Activated T-helper 1 cell treated with anti-CD3 and anti-CD28 coated beads, Interleukin-2, amount 50 U/mL, for 16 hours (primary cell): ENCODE measurements around the gene PHF21A.

ENCODE experiments used
- DNase-seq, 2 donors: peaks; one replicate each; pipeline ENCODE4 v3.0.0-alpha.2; 2020; ENCODE audit warnings: low read depth in 1 of 2, low spot score in 1 of 2

The PHF21A gene

DNA sequence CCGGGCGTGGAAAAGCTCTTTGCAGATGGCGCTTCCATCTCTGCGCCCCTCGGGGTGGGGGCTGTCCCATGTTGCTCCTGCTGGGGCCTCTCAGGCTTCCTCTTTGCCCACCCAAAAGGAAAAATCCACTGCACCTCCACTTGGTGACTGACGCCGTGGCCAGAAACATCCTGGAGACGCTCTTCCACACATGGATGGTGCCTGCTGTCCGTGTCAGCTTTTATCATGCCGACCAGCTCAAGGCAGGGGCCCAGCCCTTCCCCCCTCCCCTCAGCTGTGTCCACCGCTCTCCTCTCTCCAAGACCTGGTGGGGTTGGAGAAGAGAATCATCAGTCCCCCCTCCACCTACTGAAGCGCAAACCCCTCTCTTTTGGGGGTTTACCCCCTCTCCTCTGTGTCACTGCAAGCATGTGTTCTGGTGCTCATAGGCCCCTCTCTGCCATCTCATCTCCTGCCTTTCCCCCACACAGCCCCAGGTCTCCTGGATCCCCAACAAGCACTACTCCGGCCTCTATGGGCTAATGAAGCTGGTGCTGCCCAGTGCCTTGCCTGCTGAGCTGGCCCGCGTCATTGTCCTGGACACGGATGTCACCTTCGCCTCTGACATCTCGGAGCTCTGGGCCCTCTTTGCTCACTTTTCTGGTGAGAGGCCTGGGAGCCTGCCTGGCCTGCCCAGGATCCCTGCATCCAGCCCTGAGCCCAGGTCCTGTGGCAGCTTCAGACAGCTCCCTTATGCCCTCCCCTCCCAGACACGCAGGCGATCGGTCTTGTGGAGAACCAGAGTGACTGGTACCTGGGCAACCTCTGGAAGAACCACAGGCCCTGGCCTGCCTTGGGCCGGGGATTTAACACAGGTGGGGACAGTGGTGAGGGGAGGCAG lies 197.0 kb downstream of the PHF21A start:
- no peak for DNase-seq

DNA sequence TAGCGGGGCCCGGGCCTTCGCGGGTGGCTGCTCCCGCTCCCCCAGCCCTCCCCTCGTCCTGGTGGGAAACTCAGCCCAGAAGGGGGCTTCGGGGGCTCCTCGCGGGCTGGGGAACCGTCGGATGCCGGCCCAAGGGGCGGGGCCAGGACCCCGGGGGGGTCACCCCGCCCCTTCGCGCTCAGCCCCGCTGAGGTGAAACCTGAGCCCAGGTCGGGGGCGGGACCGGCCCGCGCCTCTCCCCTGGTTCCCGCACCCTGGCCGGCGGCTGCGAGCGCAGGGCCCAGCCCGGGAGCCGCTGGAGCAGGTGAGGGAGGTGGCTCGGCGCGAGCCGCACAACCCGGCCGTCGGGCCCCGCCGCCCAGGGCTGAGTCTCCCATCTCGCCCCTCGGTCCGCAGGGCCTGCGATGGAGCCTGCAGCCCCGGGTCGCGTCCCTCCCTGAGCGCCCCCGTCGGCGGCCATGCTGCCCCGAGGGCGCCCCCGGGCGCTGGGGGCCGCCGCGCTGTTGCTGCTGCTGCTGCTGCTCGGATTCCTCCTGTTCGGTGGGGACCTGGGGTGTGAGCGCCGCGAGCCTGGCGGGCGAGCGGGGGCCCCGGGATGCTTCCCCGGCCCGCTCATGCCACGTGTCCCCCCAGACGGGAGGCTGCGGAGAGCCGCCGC lies 198.7 kb downstream of the PHF21A start, which contains the start of gene LARGE2:
LARGE2 (plus strand) TSS at position 232 of the 658 bp plus-strand sequence; CDS start at position 459, 227 bp downstream.
- DNase-seq = no peak

DNA sequence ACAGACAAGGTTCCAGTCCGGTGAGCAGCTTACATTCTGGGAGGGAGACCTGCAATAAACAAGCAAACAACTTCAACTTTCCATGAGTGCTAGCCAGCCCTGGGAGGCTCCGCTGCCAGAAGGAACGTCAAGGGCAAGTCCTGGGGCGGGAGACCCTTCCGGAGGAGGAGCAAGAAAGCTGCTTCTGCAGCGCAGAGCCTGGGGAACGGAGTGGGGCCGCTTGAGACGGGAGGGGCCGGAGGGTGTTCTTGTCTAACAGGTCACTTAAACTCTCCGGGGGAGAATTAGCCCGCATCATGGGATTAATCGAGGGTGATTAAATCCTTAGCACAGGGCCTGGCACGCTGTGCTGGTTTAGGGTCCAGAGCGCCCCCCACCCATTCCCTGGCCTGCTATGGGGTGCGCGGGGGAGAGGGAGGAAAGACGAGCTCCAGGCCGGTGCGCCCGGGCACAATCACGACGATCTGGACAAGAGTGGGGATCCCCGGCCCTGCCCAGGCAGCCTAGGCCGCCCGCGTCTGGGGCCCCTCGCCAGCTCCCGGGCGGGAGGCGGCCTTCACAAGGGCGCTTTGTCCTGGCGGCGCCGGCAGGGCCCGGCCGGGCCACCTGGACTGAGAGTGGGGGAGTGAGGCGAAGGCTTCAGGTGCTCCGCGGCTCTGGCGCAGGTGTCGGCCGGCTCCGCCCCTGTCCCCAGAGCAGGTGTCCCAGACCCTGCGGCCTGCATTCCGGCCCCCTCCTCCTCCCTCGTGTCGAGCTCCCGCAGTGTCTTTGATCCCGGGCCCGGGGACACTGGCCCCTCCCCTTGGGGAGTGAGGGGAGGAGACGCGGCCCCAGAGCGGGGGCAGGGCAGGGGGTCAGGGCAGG lies 199.5 kb downstream of the PHF21A start:
- DNase-seq = no peak

DNA sequence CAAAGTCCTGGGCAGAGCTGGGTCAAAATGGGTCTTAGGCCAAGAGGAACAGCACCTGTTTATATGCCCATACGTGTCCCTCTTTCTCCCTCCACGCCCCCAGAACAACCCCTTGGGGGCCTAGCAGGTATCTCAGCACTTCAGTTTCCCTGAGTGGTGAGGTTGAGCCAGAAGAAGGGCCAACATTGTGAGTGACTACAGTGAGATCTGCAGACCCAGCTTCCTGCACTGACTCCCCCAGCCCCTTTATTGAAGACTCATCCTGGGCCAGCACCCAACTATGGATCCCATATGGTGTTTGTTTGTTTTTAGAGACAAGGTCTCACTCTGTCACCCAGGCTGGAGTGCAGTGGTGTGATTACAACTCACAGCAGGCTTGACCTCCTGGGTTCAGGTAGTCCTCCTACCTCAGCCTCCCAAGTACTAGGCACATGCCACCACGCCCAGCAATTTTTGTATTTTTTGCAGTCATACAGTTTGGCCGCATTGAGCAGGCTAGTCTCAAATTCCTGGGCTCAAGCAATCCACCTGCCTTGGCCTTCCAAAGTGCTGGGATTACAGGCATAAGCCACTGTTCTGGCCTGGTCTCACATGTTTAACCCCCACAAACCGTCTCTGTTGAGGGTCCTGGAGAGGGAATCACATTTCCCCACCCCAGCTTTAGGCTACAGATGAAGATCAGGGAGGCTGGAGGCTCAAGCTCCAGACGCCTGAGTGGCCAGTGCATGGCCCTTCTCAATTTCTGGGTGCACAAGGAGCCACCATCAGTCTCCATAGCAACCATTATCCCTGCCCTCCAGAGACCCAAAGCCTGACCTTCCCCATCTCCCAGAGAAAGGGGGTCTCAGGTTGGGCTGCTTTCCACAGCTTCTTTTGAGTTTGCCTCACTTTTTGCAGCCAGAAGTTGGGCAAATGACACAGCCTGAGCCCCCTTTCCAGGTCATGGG lies 200.4 kb downstream of the PHF21A start:
- DNase-seq = no peak

- no peak for DNase-seq
These were observed 201.3 kb downstream of the PHF21A start for GRCh38 chr11:45919806-45920530.

- DNase-seq = no peak
These were observed 202.1 kb downstream of the PHF21A start for GRCh38 chr11:45918962-45919675.

DNA sequence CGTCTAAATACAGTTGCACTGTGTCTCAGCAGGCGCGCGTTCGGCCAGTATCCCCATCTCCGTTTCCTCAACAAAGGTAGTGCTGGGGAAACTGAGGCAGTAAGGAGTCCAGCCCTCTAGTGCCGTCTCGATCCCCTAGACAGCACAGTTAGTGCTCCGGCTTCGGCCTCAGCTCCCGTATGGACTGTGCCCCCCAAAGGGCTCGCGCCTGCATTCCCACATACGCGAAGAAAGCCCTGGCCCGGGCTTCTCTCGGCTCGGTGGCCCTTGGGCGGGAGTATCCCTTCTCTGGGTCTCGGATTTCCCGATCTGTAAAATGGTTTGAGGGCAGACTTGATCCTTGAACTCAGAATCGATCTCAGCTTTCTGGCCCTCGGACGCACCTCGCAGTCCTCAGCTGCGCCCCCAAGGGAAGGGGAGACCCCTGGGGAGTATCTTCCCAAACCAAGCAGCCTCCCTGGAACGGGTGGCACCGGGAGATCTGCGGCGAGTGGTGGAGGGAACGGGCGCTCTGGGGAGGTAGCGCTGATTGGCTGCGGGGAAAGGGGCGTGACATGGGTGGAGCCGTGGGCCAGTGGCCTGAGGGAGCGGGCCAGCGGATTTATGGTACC lies 202.8 kb downstream of the PHF21A start:
- DNase-seq = peak; percentile 21 to 51

DNA sequence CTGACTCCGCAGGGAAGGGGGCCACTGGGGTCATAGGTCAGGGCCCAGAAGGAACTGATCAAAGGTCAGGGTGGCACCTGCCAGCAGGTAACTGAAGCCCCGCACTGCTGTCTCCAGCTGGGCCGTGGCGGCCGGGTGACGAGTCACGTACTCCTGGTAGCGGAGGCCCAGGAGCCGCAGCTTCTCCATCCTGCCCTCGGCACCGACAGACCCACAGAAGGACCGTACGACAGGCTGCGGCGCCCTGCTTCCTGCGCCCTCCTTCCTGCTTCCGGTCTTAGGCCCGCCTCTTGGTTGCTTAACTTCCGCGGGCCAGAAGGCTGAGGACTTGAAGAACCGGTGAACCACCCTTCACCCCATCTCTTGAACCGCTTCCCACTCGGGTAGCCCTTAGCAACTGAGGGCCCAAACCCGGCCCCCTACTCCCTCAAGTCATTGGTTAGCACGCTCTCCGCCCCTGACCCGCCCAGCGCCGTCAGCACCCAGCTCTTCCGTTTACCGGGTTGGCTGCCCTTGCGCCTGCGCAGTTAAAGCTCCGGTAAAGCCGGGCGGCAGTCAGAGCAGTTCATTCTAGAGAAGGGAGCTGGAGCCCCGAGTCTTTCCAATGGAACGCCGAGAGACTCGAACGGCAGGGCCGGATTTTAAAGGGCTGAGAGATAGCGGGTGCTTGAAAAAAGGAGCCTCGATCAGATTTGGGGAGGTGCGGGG lies 203.5 kb downstream of the PHF21A start, which contains the start of gene PEX16:
PEX16 (minus strand) TSS at position 255 of the 708 bp plus-strand sequence; CDS start at position 189, 66 bp downstream.
- peak; percentile 82 to 90 for DNase-seq

- no peak for DNase-seq
These were observed 204.0 kb downstream of the PHF21A start for GRCh38 chr11:45917286-45917622.

DNA sequence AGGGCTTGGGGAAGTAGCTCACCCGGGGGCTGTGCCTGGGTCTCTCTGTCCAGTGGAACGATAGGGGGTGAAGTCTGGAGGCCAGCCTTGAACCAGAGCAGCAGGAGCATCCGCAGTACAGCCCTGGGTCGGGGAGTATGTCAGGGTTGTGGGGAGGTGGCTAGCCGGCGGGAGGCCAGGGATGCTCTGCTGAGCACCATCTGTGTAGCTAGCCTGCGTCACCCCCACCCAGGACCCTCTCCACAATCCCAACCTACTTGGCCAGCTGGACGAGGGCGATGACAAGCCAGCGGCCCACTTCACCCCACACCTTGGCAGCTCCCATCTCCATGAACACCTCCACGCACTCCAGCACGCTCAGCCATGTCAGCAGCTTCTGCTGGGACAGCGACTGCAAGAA lies 205.8 kb downstream of the PHF21A start:
- DNase-seq = no peak

DNA sequence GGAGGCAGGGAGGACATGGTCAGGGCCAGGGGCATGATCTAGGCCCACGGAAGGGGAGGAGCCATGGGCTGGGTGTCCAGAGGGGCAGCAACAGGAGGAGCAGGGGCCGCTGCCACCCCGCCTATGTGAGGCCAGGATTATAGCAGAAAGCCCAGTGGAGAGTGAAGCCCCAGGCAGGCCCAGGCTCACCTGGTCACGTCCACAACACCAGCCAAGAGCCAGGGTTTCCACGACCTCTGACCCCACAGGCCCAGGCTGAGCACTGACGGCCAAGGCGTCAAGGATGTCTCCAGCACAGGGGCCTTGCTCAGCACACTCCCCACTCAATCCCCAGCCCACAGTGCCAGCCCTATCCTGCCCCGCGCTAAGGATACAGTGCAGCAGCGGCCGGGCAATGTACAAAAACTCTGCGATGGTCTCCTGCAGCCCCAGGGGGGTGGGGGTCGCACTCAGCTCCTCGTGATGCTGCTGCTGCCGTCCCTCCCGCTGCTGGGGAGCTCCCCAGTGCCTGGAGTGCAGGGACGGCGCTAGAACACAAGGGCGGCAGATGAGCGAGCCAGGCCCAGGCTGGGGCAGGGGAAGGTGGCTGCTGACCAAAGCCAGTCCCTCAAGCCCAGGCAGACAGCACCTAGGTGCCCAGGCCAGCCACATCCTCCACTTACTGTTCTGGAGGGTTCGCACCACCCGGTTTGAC lies 207.2 kb downstream of the PHF21A start:
- DNase-seq = no peak

- no peak for DNase-seq
These were observed 207.7 kb downstream of the PHF21A start for GRCh38 chr11:45913514-45913913.

- DNase-seq = no peak
These were observed 210.6 kb downstream of the PHF21A start for GRCh38 chr11:45910623-45911022.

- no peak for DNase-seq
These were observed 211.4 kb downstream of the PHF21A start for GRCh38 chr11:45909594-45910475.

DNA sequence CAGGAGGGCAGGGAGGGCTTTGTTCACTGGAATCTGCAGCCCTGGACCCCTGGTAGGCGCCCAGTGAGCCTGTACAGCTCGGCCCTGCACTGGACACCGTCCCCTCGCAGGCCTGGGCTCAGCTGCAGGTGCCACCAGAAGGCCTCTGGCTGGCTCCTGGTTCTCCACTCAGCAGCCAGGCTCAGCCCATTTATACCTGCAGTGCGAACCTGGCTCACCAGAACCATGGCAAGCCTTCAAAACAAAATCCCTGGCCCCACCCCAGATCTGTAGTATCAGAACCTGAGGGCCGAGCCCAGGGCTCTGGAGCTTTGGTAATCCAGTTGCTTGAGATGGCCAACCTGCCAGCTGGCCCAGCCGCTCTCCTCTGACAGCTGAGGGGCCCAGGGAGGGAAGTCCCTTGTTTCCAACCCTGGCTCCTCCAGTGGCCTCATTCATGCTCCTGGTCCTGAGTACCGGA lies 213.3 kb downstream of the PHF21A start:
- DNase-seq = no peak

DNA sequence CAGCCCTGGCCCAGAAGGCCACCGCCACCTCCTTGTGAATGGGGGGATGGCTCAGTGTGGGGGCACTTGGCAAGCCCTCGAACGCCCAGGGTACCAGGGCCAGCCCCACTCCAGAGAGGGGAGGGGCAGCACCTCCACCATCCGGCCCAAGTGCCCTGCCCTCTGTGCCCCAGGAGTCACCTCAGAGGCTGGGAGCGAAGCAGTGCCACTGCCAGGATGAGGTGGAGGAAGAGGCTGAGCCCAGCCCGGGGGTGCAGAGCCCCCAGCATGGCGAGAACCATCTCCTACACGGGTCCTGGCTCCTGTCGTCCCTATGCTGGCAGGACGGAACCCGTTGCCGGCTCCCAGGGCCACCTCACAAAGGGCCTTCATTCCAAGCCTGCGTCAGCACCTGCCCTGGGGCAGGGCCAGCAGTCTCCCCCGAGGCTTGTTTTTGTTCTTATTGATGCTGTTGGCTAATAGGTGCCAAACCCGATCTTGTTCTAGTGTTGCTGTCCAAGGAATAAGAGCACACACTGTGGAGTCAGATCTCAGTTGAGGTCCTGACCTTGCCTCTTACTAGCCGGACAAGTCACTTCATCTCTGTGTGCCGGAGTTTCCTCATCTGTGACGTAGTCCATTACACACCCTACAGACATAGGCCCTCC lies 214.2 kb downstream of the PHF21A start, which contains the start of gene FREY1:
FREY1 (minus strand) TSS at position 307 of the 647 bp plus-strand sequence; CDS start at position 281, 26 bp downstream.
- no peak for DNase-seq
